MCF 10A (cell line): Measurements from ENCODE around the gene PSMD13. TPM values are rescaled to one million over a fixed set of nuclear protein-coding genes. Genes with fewer than 3 reads are reported as not detected.

ENCODE experiments used
- BruUV-seq: library from RNA; stranded (reverse); fragments of 400-500 nt; replicated peaks from 2 replicates; lab custom pipeline; 2021; lab: Mats Ljungman, UMichigan
- CTCF ChIA-PET: fragments of 300-600 bp; sonication (Branson Sonifier 250); formaldehyde crosslinking; extraction: SDS; loops from one replicate; lab custom pipeline; 2021; ENCODE audit warnings: antibody characterized with exemption, inconsistent platforms; lab: Yijun Ruan, JAX
- POLR2A ChIA-PET: fragments of 300-600, 350-650 bp; sonication (Branson Sonifier 250); formaldehyde crosslinking; extraction: SDS; loops from one replicate; lab custom pipeline; 2020; ENCODE audit warnings: antibody characterized with exemption, inconsistent platforms; lab: Yijun Ruan, JAX
- DNase-seq: peaks from one replicate; pipeline ENCODE4 v3.0.0-alpha.2; 2018; ENCODE audit not compliant: unreplicated experiment
- H3K27ac Mint-ChIP-seq: one replicate; pipeline ENCODE4 v1.8.0; 2022; ENCODE audit warnings: mild to moderate bottlenecking, low read depth, mixed read lengths; ENCODE audit not compliant: unreplicated experiment
- H3K27me3 Mint-ChIP-seq: one replicate; pipeline ENCODE4 v1.8.0; 2022; ENCODE audit warnings: mixed read lengths; ENCODE audit not compliant: insufficient read depth, unreplicated experiment
- H3K36me3 Mint-ChIP-seq: one replicate; pipeline ENCODE4 v1.8.0; 2022; ENCODE audit warnings: mild to moderate bottlenecking, moderate library complexity, mixed read lengths; ENCODE audit not compliant: insufficient read depth, unreplicated experiment
- H3K4me1 Mint-ChIP-seq: one replicate; pipeline ENCODE4 v1.8.0; 2022; ENCODE audit warnings: mixed read lengths; ENCODE audit not compliant: insufficient read depth, unreplicated experiment
- H3K4me3 Mint-ChIP-seq: one replicate; pipeline ENCODE4 v1.8.0; 2022; ENCODE audit warnings: mild to moderate bottlenecking, moderate library complexity, mixed read lengths; ENCODE audit not compliant: unreplicated experiment
- H3K9me3 Mint-ChIP-seq: one replicate; pipeline ENCODE4 v1.8.0; 2022; ENCODE audit warnings: mixed read lengths; ENCODE audit not compliant: unreplicated experiment
- intact Hi-C: fragments of 100-400 bp; cut with micrococcal nuclease; formaldehyde crosslinking; loops from 2 replicates; pipeline ENCODE4 v1.14.1; 2022
- total RNA-seq: library from RNA; stranded (reverse); gene quantifications from 2 replicates; pipeline ENCODE4 v1.2.3, GENCODE V29; 2022
- TF ChIP-seq, protein P1 (sequence below): fragments of 200-600 bp; IDR thresholded peaks from one replicate; pipeline ENCODE4 v1.8.0; 2022; ENCODE audit warnings: antibody characterized with exemption, mild to moderate bottlenecking; ENCODE audit not compliant: unreplicated experiment

Gene PSMD13
- total RNA-seq, 1 experiment from 2014 or later, result 103 TPM

GRCh38 chr11:203945-204586 lies 32.7 kb upstream of the PSMD13 start:
- TF ChIP-seq, protein P1, sequence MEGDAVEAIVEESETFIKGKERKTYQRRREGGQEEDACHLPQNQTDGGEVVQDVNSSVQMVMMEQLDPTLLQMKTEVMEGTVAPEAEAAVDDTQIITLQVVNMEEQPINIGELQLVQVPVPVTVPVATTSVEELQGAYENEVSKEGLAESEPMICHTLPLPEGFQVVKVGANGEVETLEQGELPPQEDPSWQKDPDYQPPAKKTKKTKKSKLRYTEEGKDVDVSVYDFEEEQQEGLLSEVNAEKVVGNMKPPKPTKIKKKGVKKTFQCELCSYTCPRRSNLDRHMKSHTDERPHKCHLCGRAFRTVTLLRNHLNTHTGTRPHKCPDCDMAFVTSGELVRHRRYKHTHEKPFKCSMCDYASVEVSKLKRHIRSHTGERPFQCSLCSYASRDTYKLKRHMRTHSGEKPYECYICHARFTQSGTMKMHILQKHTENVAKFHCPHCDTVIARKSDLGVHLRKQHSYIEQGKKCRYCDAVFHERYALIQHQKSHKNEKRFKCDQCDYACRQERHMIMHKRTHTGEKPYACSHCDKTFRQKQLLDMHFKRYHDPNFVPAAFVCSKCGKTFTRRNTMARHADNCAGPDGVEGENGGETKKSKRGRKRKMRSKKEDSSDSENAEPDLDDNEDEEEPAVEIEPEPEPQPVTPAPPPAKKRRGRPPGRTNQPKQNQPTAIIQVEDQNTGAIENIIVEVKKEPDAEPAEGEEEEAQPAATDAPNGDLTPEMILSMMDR, result no peak
- no TSS peak for BruUV-seq
- Mint-ChIP-seq H3K4me3 (no peak overlapping the region), H3K27me3 (no peaks in the 10 kb centered on the region), H3K4me1 (peaks cover 10% of the 10 kb centered on the region), H3K9me3 (no peaks in the 10 kb centered on the region), H3K36me3 (peaks cover 14% of the 10 kb centered on the region), H3K27ac (no peak overlapping the region)
- intact Hi-C loops, result no loop called here
- CTCF ChIA-PET, result interaction anchor here (5.0 kb wide), 1 partner anchor 245 kb away, joined by 18 read pairs; no protein-coding TSS in a partner anchor
- POLR2A ChIA-PET, result no interaction called here
- DNase-seq, result no peak

DNA sequence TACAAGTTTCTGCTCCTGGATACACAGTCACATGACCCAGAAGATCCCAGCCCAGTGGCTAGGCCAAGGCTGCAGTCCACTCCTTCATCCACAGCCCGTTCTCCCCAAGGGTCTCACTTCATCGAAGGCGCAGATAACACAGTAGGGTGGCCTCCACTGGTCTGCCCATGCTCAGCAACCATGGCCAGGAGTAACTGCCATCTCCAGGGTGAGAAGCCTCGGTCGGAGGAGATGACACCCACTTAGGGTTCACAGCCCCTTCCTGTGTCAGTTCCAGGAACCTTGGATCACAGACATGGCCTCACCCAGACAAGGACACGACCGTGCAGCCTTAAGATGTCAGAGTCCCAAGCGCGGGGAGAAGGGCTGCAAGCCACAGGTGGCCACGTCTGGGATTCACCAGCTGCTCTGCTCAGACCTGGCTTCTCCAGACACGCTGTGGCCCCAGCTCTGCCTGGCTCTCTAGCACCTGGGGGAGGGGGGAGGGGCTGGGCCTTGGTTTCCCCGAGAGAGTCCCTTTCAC lies 32.1 kb upstream of the PSMD13 start:
- DNase-seq, result no peak
- Mint-ChIP-seq H3K4me3 (no peak overlapping the region), H3K36me3 (peaks cover 17% of the 10 kb centered on the region), H3K27ac (no peak overlapping the region), H3K9me3 (no peaks in the 10 kb centered on the region), H3K4me1 (peaks cover 10% of the 10 kb centered on the region), H3K27me3 (no peaks in the 10 kb centered on the region)
- TF ChIP-seq, protein P1, result no peak
- ChIA-PET CTCF (interaction anchor here (1.1 to 5.0 kb wide), 2 partner anchors 159 to 244 kb away, joined by 3 to 18 read pairs; no protein-coding TSS in a partner anchor), POLR2A (interaction anchor here (5.9 kb wide), 1 partner anchor 31 kb away, joined by 136 read pairs; the partner anchor contains the start of genes PSMD13 and SIRT3)
- intact Hi-C loops, result loop anchor here (5.0 kb wide), 1 partner anchor 243 kb away; no protein-coding TSS in a partner anchor
- BruUV-seq, result no TSS peak

GRCh38 chr11:205221-206001 lies 31.4 kb upstream of the PSMD13 start:
- DNase-seq, result no peak
- peaks cover 15% of the 10 kb centered on the region for H3K4me1 Mint-ChIP-seq
- H3K4me3 Mint-ChIP-seq, result peak overlapping the region; percentile 99
- ChIA-PET CTCF (interaction anchor here (1.1 to 5.0 kb wide), 2 partner anchors 159 to 243 kb away, joined by 3 to 18 read pairs; no protein-coding TSS in a partner anchor), POLR2A (interaction anchor here (0.8 to 5.9 kb wide), 7 partner anchors 30 to 300 kb away, joined by 4 to 136 read pairs (median 29); partner anchors contain the start of genes PKP3, PSMD13, PTDSS2 and RNH1)
- peaks cover 22% of the 10 kb centered on the region for H3K36me3 Mint-ChIP-seq
- intact Hi-C loops, result loop anchor here (5.0 kb wide), 1 partner anchor 242 kb away; no protein-coding TSS in a partner anchor
- no peaks in the 10 kb centered on the region for H3K9me3 Mint-ChIP-seq
- no TSS peak for BruUV-seq
- H3K27me3 Mint-ChIP-seq, result no peaks in the 10 kb centered on the region
- no peak overlapping the region for H3K27ac Mint-ChIP-seq
- TF ChIP-seq, protein P1, result no peak
